Measurements from ENCODE around the gene GLI3. TPM values are rescaled to one million over a fixed set of nuclear protein-coding genes. Genes with fewer than 3 reads are reported as not detected.

The GLI3 gene
- total RNA-seq, 1 donor from 2014 or later: 1.0 TPM

- no peak for DNase-seq
Observed at GRCh38 chr7:42100156-42100508, 136.9 kb downstream of the GLI3 start.

- DNase-seq: no peak
Observed at GRCh38 chr7:42099470-42100155, 137.4 kb downstream of the GLI3 start.

GRCh38 chr7:42099066-42099465, 137.9 kb downstream of the GLI3 start:
- DNase-seq: no peak

GRCh38 chr7:42097752-42098151, 139.3 kb downstream of the GLI3 start:
- peak; percentile 50 for DNase-seq

GRCh38 chr7:42096681-42097561, 140.1 kb downstream of the GLI3 start:
- no peak for DNase-seq

- DNase-seq: no peak
Observed at GRCh38 chr7:42096268-42096667, 140.7 kb downstream of the GLI3 start.

GRCh38 chr7:42095791-42096190, 141.2 kb downstream of the GLI3 start:
- DNase-seq: no peak

GRCh38 chr7:42093349-42093905, 143.6 kb downstream of the GLI3 start:
- no peak for DNase-seq

GRCh38 chr7:42091461-42092291, 145.3 kb downstream of the GLI3 start:
- no peak for DNase-seq

GRCh38 chr7:42090806-42091205, 146.2 kb downstream of the GLI3 start:
- no peak for DNase-seq

- DNase-seq: no peak
Observed at GRCh38 chr7:42090056-42090455, 147.0 kb downstream of the GLI3 start.

- DNase-seq: no peak
Observed at GRCh38 chr7:42087616-42088015, 149.4 kb downstream of the GLI3 start.

- DNase-seq: no peak
Observed at GRCh38 chr7:42085531-42085930, 151.5 kb downstream of the GLI3 start.

- no peak for DNase-seq
Observed at GRCh38 chr7:42084263-42084662, 152.7 kb downstream of the GLI3 start.

- DNase-seq: peak; percentile 20
Observed at GRCh38 chr7:42083284-42083683, 153.7 kb downstream of the GLI3 start.

- DNase-seq: no peak
Observed at GRCh38 chr7:42082144-42082543, 154.9 kb downstream of the GLI3 start.

- DNase-seq: no peak
Observed at GRCh38 chr7:42081671-42082070, 155.3 kb downstream of the GLI3 start.

- no peak for DNase-seq
Observed at GRCh38 chr7:42080841-42081586, 156.0 kb downstream of the GLI3 start.

GRCh38 chr7:42077271-42078135, 159.5 kb downstream of the GLI3 start:
- DNase-seq: no peak

GRCh38 chr7:42076870-42077269, 160.1 kb downstream of the GLI3 start:
- no peak for DNase-seq

- no peak for DNase-seq
Observed at GRCh38 chr7:42075418-42075817, 161.6 kb downstream of the GLI3 start.

All from dermis blood vessel endothelial cell (primary cell).